ENCODE data around the gene NTN1. TPM values are rescaled to one million over a fixed set of nuclear protein-coding genes. Genes with fewer than 3 reads are reported as not detected.

Gene NTN1
- total RNA-seq, 4 donors from 2014 or later = 15.9 to 31.0 (median 25.0) TPM

- WGBS, 2 donors = 99 to 100% methylated on average over 2 of the region's 2 CpGs
- peaks cover 0 to 21% (median 6%) of the 10 kb centered on the region in 4 donors for H3K4me1 ChIP-seq
- H3K4me3 ChIP-seq = no peak overlapping the region
- no peak overlapping the region for H3K27ac ChIP-seq
- H3K9me3 ChIP-seq = peaks cover 0 to 6% (median 0%) of the 10 kb centered on the region in 4 donors
- TF ChIP-seq EP300 (IDR thresholded peaks at IDR 0.05) (no peak), CTCF (IDR thresholded peaks at IDR 0.05) (no peak), POLR2A (IDR thresholded peaks at IDR 0.05) (no peak)
- DNase-seq (ENCODE audit: low spot score in 2 of 2) = no peak
- H3K36me3 ChIP-seq = no peaks in the 10 kb centered on the region
- H3K27me3 ChIP-seq = peaks cover 0 to 45% of the 10 kb centered on the region in 2 donors
These were observed 14.1 kb upstream of the NTN1 start for GRCh38 chr17:9007052-9007714.

- Histone ChIP-seq H3K27ac (no peak overlapping the region), H3K9me3 (peaks cover 0 to 6% (median 0%) of the 10 kb centered on the region in 4 donors), H3K4me3 (no peak overlapping the region), H3K4me1 (peaks cover 0 to 7% (median 1%) of the 10 kb centered on the region in 4 donors), H3K27me3 (peaks cover 0 to 33% of the 10 kb centered on the region in 2 donors), H3K36me3 (no peaks in the 10 kb centered on the region)
- TF ChIP-seq POLR2A (IDR thresholded peaks at IDR 0.05) = no peak
- no peak for TF ChIP-seq CTCF (IDR thresholded peaks at IDR 0.05)
- no peak for TF ChIP-seq EP300 (IDR thresholded peaks at IDR 0.05)
- 84 to 88% methylated on average over 4 of the region's 4 CpGs for WGBS, 2 donors
- DNase-seq (ENCODE audit: low spot score in 2 of 2) = no peak
These were observed 12.2 kb upstream of the NTN1 start for GRCh38 chr17:9009096-9009495.

- no peak for TF ChIP-seq CTCF (IDR thresholded peaks at IDR 0.05)
- no peak for TF ChIP-seq EP300 (IDR thresholded peaks at IDR 0.05)
- no peak for TF ChIP-seq POLR2A (IDR thresholded peaks at IDR 0.05)
- peaks cover 0 to 6% (median 0%) of the 10 kb centered on the region in 4 donors for H3K9me3 ChIP-seq
- no peak overlapping the region for H3K27ac ChIP-seq
- WGBS, 2 donors = 59 to 66% methylated on average over 6 of the region's 6 CpGs
- H3K36me3 ChIP-seq = no peaks in the 10 kb centered on the region
- H3K4me1 ChIP-seq = peaks cover 0 to under 1% (median 0%) of the 10 kb centered on the region in 4 donors
- H3K27me3 ChIP-seq = peaks cover 0 to 26% of the 10 kb centered on the region in 2 donors
- no peak for DNase-seq (ENCODE audit: low spot score in 2 of 2)
- H3K4me3 ChIP-seq = no peak overlapping the region
These were observed 11.6 kb upstream of the NTN1 start for GRCh38 chr17:9009737-9010136.

GRCh38 chr17:9011001-9011400 lies 10.3 kb upstream of the NTN1 start:
- 93 to 95% methylated on average over 7 of the region's 7 CpGs for WGBS, 2 donors

More at GRCh38 chr17:9011001-9011400, 10.3 kb upstream of the NTN1 start:
- H3K27me3 ChIP-seq = peaks cover 0 to 14% of the 10 kb centered on the region in 2 donors
- H3K9me3 ChIP-seq = peaks cover 0 to 6% (median 0%) of the 10 kb centered on the region in 4 donors
- H3K4me1 ChIP-seq = no peaks in the 10 kb centered on the region
- DNase-seq (ENCODE audit: low spot score in 2 of 2) = no peak
- no peak overlapping the region for H3K4me3 ChIP-seq
- no peak for TF ChIP-seq CTCF (IDR thresholded peaks at IDR 0.05)
- TF ChIP-seq POLR2A (IDR thresholded peaks at IDR 0.05) = no peak
- TF ChIP-seq EP300 (IDR thresholded peaks at IDR 0.05) = no peak
- no peaks in the 10 kb centered on the region for H3K36me3 ChIP-seq
- H3K27ac ChIP-seq = no peak overlapping the region
